KOPT-K1 (cell line): ENCODE results near the gene BBIP1.
A peak's percentile ranks its signal among the peaks of the same experiment; 100 is the strongest.
"Not testable (repeated sequence)": the region's sequence is repeated elsewhere in the genome, so short reads cannot be mapped to it uniquely, and the experiment has no call there.

ENCODE experiments used
- H3K27ac ChIP-seq: fragments of 200-600 bp; sonication (generic); 2 replicates; pipeline ENCODE4 v1.5.1; 2016; ENCODE audit warnings: antibody characterized with exemption, mild to moderate bottlenecking, low read depth, low read length; ENCODE audit not compliant: poor library complexity, severe bottlenecking
- H3K36me3 ChIP-seq: fragments of 200-600 bp; sonication (generic); 2 replicates; pipeline ENCODE4 v1.5.1; 2017; ENCODE audit warnings: antibody characterized with exemption, mild to moderate bottlenecking, low read length, moderate library complexity; ENCODE audit not compliant: insufficient read depth
- H3K9me3 ChIP-seq: fragments of 200-600 bp; sonication (generic); 2 replicates; pipeline ENCODE4 v1.5.1; 2017; ENCODE audit warnings: antibody characterized with exemption, low read length, mild to moderate bottlenecking; ENCODE audit not compliant: insufficient read depth, poor library complexity, severe bottlenecking

Gene BBIP1

DNA sequence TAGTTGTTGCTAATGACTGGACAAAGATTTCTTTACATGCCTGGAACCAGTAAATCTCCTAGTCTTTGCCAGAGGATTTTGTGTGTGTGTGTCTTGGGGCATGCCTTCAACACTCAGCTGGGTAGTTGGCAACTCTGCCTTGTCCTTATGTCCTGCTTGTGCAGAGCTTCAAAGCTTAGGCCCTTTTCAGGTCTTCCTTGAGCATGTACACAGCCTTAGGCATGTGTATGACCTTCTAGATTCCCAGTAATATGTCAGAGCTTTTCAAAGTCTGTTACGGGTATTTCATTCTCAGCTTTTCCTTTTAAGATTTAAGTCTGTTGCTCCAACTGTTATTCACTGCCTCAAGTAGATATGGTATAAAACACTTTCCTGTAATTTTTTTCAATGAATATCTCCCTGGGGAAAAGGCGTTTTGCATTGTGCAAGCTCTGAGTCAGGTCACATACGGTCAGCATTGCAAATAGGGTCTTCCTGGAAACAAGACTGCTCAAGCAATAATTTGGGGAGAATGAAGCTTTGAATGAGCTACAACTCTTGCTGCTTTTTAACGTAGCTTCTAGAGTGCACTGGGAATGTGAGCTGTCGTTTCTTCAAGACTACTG lies 25.9 kb upstream of the BBIP1 start:
- peaks cover 54% of the 10 kb centered on the region for H3K9me3 ChIP-seq
- no peak overlapping the region for H3K27ac ChIP-seq
- H3K36me3 ChIP-seq, result peaks cover 56% of the 10 kb centered on the region

- peaks cover 46% of the 10 kb centered on the region for H3K36me3 ChIP-seq
- H3K9me3 ChIP-seq, result peaks cover 25% of the 10 kb centered on the region
- H3K27ac ChIP-seq, result no peak overlapping the region
These were observed 20.4 kb upstream of the BBIP1 start for GRCh38 chr10:110939419-110939818.

GRCh38 chr10:110936757-110937156 lies 17.8 kb upstream of the BBIP1 start:
- no peak overlapping the region for H3K27ac ChIP-seq
- peaks cover 21% of the 10 kb centered on the region for H3K36me3 ChIP-seq
- H3K9me3 ChIP-seq, result peaks cover 4% of the 10 kb centered on the region

GRCh38 chr10:110932505-110933180 lies 13.7 kb upstream of the BBIP1 start:
- no peak overlapping the region for H3K27ac ChIP-seq
- no peaks in the 10 kb centered on the region for H3K9me3 ChIP-seq

GRCh38 chr10:110931769-110932381 lies 12.9 kb upstream of the BBIP1 start:
- 0 out of 2 replicates have a peak, but pooled peaks cover 3% of the 10 kb centered on the region for H3K36me3 ChIP-seq
- no peaks in the 10 kb centered on the region for H3K9me3 ChIP-seq
- no peak overlapping the region for H3K27ac ChIP-seq

More at GRCh38 chr10:110932505-110933180, 13.7 kb upstream of the BBIP1 start:
- peaks cover 7% of the 10 kb centered on the region; the same call in 1 of the 2 replicates for H3K36me3 ChIP-seq

- no peaks in the 10 kb centered on the region for H3K36me3 ChIP-seq
- no peak overlapping the region for H3K27ac ChIP-seq
- H3K9me3 ChIP-seq, result no peaks in the 10 kb centered on the region
These were observed 8.5 kb upstream of the BBIP1 start for GRCh38 chr10:110927461-110927860.

DNA sequence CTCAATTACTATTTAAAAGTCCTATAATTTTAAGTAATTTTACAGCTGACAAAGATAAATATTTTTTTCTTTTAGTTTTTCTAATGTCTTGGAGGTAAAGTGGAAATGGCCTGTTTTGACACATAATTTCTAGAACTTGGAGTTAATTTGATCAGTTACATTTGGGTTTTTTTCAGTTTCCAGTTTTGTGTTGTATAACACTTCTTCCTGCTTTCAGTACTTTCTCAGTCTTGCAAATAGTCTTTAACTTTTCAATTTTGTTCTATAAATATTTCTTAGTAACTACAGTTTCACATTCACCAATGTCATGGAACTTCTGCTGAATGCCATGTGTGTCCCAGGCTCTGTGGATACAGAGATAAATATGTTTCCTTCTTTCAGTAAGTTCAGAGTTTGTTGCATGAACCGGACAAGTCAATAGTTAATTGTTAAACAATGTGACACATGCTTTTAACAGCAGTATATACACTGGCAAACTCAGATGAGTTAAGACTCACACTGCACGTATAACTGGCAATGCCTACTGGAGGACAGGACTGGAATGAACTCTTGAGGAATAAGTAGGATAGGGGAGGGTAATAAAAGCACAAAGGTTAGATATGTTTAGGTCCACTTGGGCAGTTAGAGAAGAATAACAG lies 5.0 kb upstream of the BBIP1 start:
- H3K36me3 ChIP-seq, result no peaks in the 10 kb centered on the region
- H3K9me3 ChIP-seq, result no peaks in the 10 kb centered on the region
- no peak overlapping the region for H3K27ac ChIP-seq

DNA sequence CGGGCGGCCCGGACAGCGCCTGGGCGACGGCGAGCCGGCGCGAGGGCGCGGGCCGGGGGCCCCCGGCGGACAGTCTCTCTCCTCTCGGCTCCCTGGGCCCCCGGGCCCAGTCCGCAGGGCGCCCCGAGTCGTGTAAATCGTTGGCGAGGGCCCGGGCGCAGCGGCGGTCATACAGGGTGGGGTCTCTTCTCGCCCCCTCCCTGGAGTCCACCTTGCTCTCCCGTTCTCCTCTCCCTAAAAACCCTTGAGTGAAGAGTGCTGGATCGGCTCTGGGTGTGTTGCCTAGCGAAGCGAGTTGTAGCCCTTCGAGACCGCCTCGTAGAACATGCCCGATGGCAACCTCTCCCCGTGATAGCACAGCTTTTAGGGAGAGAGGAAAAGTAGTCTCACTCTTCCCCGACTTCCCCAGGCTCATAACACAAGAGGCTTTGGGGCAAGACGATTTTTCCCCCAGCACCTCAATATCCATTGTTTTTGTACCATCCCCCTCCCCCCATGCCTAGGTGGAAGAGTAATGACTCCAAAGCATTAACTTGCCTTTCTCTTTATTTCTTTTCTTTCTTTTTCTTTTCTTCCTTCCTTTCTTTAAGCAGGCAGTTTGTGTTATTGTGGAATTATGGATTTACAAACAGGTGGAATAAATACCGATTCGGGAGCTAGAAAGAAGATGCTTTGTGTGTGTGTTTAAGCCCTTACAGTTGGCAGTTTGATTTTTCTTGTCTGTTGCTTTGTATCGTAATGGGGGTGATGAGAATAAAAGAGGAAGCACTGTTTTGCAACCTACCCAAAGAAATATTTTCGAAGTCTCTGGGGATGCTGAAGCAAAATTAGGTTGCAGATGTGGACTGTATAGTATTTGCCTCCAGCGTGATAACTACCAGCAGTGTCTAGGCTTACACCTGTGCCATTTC lies 1.2 kb upstream of the BBIP1 start:
- H3K27ac ChIP-seq, result peak overlapping the region; percentile 67
- H3K36me3 ChIP-seq, result no peaks in the 10 kb centered on the region
- H3K9me3 ChIP-seq, result no peaks in the 10 kb centered on the region

DNA sequence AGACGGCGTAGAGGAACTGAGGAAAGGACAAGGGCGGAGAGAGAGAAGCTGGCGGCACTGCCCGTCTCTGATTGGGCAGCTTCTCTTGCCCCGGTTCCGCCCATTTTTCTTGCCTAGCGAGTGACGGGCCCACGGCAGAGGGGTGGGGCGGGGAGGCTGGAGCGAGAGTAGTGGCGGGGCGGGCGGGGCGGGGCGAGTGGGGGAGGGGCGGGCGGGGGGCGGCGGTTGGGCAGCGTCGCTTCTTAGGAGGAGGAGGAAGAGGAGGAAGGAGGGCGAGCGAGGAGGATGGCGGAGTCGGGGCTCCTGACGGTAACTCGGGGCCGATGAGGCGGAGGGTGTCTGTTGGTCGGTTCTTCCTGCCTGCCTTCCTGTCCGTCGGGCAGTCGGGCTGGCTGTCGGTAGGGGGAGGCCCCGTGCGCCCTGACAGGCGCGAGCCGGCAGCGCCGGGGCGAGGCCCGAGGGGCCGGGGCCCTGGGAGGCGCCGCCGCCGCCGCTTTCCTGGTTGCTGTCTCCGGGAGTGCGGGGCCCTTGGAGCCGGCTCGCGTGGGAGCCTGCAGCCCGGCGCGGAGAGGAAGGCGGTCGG lies 460 bp upstream of the BBIP1 start, which contains the start of gene SHOC2:
TSS of gene SHOC2 (plus strand) at position 256 of the 583 bp plus-strand sequence. CDS start 44,755 bp downstream, outside the sequence.
- Histone ChIP-seq H3K9me3 (no peaks in the 10 kb centered on the region), H3K36me3 (no peaks in the 10 kb centered on the region), H3K27ac (peak within 1 kb of the TSS; percentile 91)

DNA sequence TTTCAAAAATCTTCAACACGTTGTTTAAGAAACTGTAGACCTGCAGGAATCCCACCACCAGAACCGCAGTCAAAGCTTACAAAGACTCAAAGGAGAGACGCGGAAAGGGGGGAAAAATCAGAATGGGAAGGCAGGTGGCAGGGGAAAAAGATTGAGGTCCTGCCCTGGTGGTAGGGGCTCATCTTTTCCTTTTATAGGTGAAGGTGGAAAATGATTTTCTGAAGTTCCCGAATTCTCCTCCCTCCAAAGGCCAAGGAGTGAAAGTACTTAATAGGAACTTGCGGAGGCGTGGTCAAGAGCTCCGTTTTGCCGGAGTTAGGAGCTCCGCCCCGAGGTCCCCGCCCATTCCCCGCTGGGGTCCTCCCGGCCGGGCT lies 724 bp downstream of the BBIP1 start:
- Histone ChIP-seq H3K36me3 (no peaks in the 10 kb centered on the region), H3K27ac (peak overlapping the region; percentile 91), H3K9me3 (no peaks in the 10 kb centered on the region)

- H3K36me3 ChIP-seq, result no peaks in the 10 kb centered on the region
- no peak overlapping the region for H3K27ac ChIP-seq
- no peaks in the 10 kb centered on the region for H3K9me3 ChIP-seq
These were observed 2.2 kb downstream of the BBIP1 start for GRCh38 chr10:110916554-110917346.

GRCh38 chr10:110915600-110915999 lies 3.4 kb downstream of the BBIP1 start:
- H3K27ac ChIP-seq, H3K36me3 ChIP-seq, H3K9me3 ChIP-seq: not testable (repeated sequence)

GRCh38 chr10:110915035-110915434 lies 3.9 kb downstream of the BBIP1 start:
- Histone ChIP-seq H3K9me3 (no peaks in the 10 kb centered on the region), H3K27ac (no peak overlapping the region), H3K36me3 (no peaks in the 10 kb centered on the region)
